Spleen (tissue), 7 donors: ENCODE data around the gene ZNF609.

ENCODE experiments used
- CTCF ChIP-seq, 11 experiments: fragments of 200-600 bp in 7 of 11; fragments of 450-650 bp in 4 of 11; sonication (generic) in 4 of 11; IDR thresholded peaks in 8 of 11; conservative IDR thresholded peaks in 3 of 11; 1 replicate in 7 of 11; 2 replicates in 4 of 11; pipeline versions ENCODE4 v1.4.0 to v1.8.0; 2016 to 2021; ENCODE audit warnings: antibody characterized with exemption in 11 of 11, inconsistent platforms in 4 of 11, mild to moderate bottlenecking in 1 of 11
- POLR2A ChIP-seq, 3 donors: fragments of 450-650 bp; IDR thresholded peaks; one replicate each; pipeline ENCODE4 v1.5.1; 2017; ENCODE audit warnings: antibody characterized with exemption in 3 of 3, mild to moderate bottlenecking in 1 of 3
- POLR2AphosphoS5 ChIP-seq, 3 donors: sonication (generic); formaldehyde crosslinking; IDR thresholded peaks; one replicate each; pipeline ENCODE4 v1.5.1; 2017; ENCODE audit warnings: antibody characterized with exemption in 3 of 3
- donor health status: DM: no; HTN: no; CAD: no; lungs with moderate emphysema.
- donor health status: DM: no; HTN: no; CAD: no.
- donor health status: DM: no; HTN: no; CAD: no.

GRCh38 chr15:64712353-64712752, 252.0 kb downstream of the ZNF609 start:
- TF ChIP-seq POLR2A (IDR thresholded peaks at IDR 0.05) (no peak), CTCF (IDR thresholded peaks at IDR 0.05 in 8 of 11, conservative IDR thresholded peaks at IDR 0.05 in 3 of 11) (no peak), POLR2AphosphoS5 (IDR thresholded peaks at IDR 0.05) (no peak)
